Measurements from ENCODE around the gene COBL.

COBL gene

GRCh38 chr7:51126813-51127617 lies 189.6 kb downstream of the COBL start:
- no peak overlapping the region for H3K4me3 ChIP-seq (ENCODE audit: low read length in 2 of 2)
- no peak overlapping the region for H3K27ac ChIP-seq (ENCODE audit: low read length)

GRCh38 chr7:51126324-51126723 lies 190.3 kb downstream of the COBL start:
- no peak overlapping the region for H3K27ac ChIP-seq (ENCODE audit: low read length)
- no peak overlapping the region for H3K4me3 ChIP-seq (ENCODE audit: low read length in 2 of 2)
- H3K9me3 ChIP-seq (ENCODE audit: control insufficient read depth in 2 of 2, low read length in 2 of 2), result no peaks in the 10 kb centered on the region
- no peak overlapping the region for H3K9ac ChIP-seq (ENCODE audit: low read length in 2 of 2)
- H3K27me3 ChIP-seq (ENCODE audit: control insufficient read depth in 1 of 2, insufficient read depth in 2 of 2, low read length in 2 of 2), result no peaks in the 10 kb centered on the region
- peaks cover 0 to 2% of the 10 kb centered on the region in 2 donors for H3K36me3 ChIP-seq (ENCODE audit: control insufficient read depth in 2 of 2, insufficient read depth in 2 of 2, low read length in 2 of 2)
- no peaks in the 10 kb centered on the region for H3K4me1 ChIP-seq (ENCODE audit: control insufficient read depth, insufficient read depth, low read length)

More at GRCh38 chr7:51126813-51127617, 189.6 kb downstream of the COBL start:
- H3K4me1 ChIP-seq (ENCODE audit: control insufficient read depth, insufficient read depth, low read length), result no peaks in the 10 kb centered on the region
- H3K9me3 ChIP-seq (ENCODE audit: control insufficient read depth in 2 of 2, low read length in 2 of 2), result no peaks in the 10 kb centered on the region
- H3K36me3 ChIP-seq (ENCODE audit: control insufficient read depth in 2 of 2, insufficient read depth in 2 of 2, low read length in 2 of 2), result peaks cover 0 to 2% of the 10 kb centered on the region in 2 donors
- no peak overlapping the region for H3K9ac ChIP-seq (ENCODE audit: low read length in 2 of 2)
- no peaks in the 10 kb centered on the region for H3K27me3 ChIP-seq (ENCODE audit: control insufficient read depth in 1 of 2, insufficient read depth in 2 of 2, low read length in 2 of 2)

- no peak overlapping the region for H3K27ac ChIP-seq (ENCODE audit: low read length)
- H3K4me3 ChIP-seq (ENCODE audit: low read length in 2 of 2), result no peak overlapping the region
- no peaks in the 10 kb centered on the region for H3K4me1 ChIP-seq (ENCODE audit: control insufficient read depth, insufficient read depth, low read length)
- H3K36me3 ChIP-seq (ENCODE audit: control insufficient read depth in 2 of 2, insufficient read depth in 2 of 2, low read length in 2 of 2), result no peaks in the 10 kb centered on the region
- no peaks in the 10 kb centered on the region for H3K9me3 ChIP-seq (ENCODE audit: control insufficient read depth in 2 of 2, low read length in 2 of 2)
- no peaks in the 10 kb centered on the region for H3K27me3 ChIP-seq (ENCODE audit: control insufficient read depth in 1 of 2, insufficient read depth in 2 of 2, low read length in 2 of 2)
- no peak overlapping the region for H3K9ac ChIP-seq (ENCODE audit: low read length in 2 of 2)
Observed at GRCh38 chr7:51124321-51124720, 192.3 kb downstream of the COBL start.

GRCh38 chr7:51123322-51124019 lies 193.1 kb downstream of the COBL start:
- H3K36me3 ChIP-seq (ENCODE audit: control insufficient read depth in 2 of 2, insufficient read depth in 2 of 2, low read length in 2 of 2), result no peaks in the 10 kb centered on the region
- no peaks in the 10 kb centered on the region for H3K27me3 ChIP-seq (ENCODE audit: control insufficient read depth in 1 of 2, insufficient read depth in 2 of 2, low read length in 2 of 2)
- no peak overlapping the region for H3K27ac ChIP-seq (ENCODE audit: low read length)

GRCh38 chr7:51121931-51122425 lies 194.6 kb downstream of the COBL start:
- H3K27me3 ChIP-seq (ENCODE audit: control insufficient read depth in 1 of 2, insufficient read depth in 2 of 2, low read length in 2 of 2), result no peaks in the 10 kb centered on the region
- no peak overlapping the region for H3K9ac ChIP-seq (ENCODE audit: low read length in 2 of 2)
- no peak overlapping the region for H3K27ac ChIP-seq (ENCODE audit: low read length)
- no peak overlapping the region for H3K4me3 ChIP-seq (ENCODE audit: low read length in 2 of 2)
- no peaks in the 10 kb centered on the region for H3K36me3 ChIP-seq (ENCODE audit: control insufficient read depth in 2 of 2, insufficient read depth in 2 of 2, low read length in 2 of 2)
- no peaks in the 10 kb centered on the region for H3K4me1 ChIP-seq (ENCODE audit: control insufficient read depth, insufficient read depth, low read length)
- no peaks in the 10 kb centered on the region for H3K9me3 ChIP-seq (ENCODE audit: control insufficient read depth in 2 of 2, low read length in 2 of 2)

More at GRCh38 chr7:51123322-51124019, 193.1 kb downstream of the COBL start:
- Histone ChIP-seq H3K9me3 (ENCODE audit: control insufficient read depth in 2 of 2, low read length in 2 of 2) (no peaks in the 10 kb centered on the region), H3K9ac (ENCODE audit: low read length in 2 of 2) (no peak overlapping the region), H3K4me1 (ENCODE audit: control insufficient read depth, insufficient read depth, low read length) (no peaks in the 10 kb centered on the region), H3K4me3 (ENCODE audit: low read length in 2 of 2) (no peak overlapping the region)

- Histone ChIP-seq H3K9me3 (ENCODE audit: control insufficient read depth in 2 of 2, low read length in 2 of 2) (no peaks in the 10 kb centered on the region), H3K9ac (ENCODE audit: low read length in 2 of 2) (no peak overlapping the region), H3K27me3 (ENCODE audit: control insufficient read depth in 1 of 2, insufficient read depth in 2 of 2, low read length in 2 of 2) (no peaks in the 10 kb centered on the region), H3K36me3 (ENCODE audit: control insufficient read depth in 2 of 2, insufficient read depth in 2 of 2, low read length in 2 of 2) (no peaks in the 10 kb centered on the region), H3K4me1 (ENCODE audit: control insufficient read depth, insufficient read depth, low read length) (no peaks in the 10 kb centered on the region), H3K4me3 (ENCODE audit: low read length in 2 of 2) (no peak overlapping the region), H3K27ac (ENCODE audit: low read length) (no peak overlapping the region)
Observed at GRCh38 chr7:51121036-51121790, 195.4 kb downstream of the COBL start.

- Histone ChIP-seq H3K9ac (ENCODE audit: low read length in 2 of 2) (no peak overlapping the region), H3K27ac (ENCODE audit: low read length) (no peak overlapping the region), H3K27me3 (ENCODE audit: control insufficient read depth in 1 of 2, insufficient read depth in 2 of 2, low read length in 2 of 2) (no peaks in the 10 kb centered on the region), H3K4me3 (ENCODE audit: low read length in 2 of 2) (no peak overlapping the region), H3K9me3 (ENCODE audit: control insufficient read depth in 2 of 2, low read length in 2 of 2) (no peaks in the 10 kb centered on the region), H3K4me1 (ENCODE audit: control insufficient read depth, insufficient read depth, low read length) (no peaks in the 10 kb centered on the region), H3K36me3 (ENCODE audit: control insufficient read depth in 2 of 2, insufficient read depth in 2 of 2, low read length in 2 of 2) (no peaks in the 10 kb centered on the region)
Observed at GRCh38 chr7:51118628-51119027, 198.0 kb downstream of the COBL start.

- no peaks in the 10 kb centered on the region for H3K36me3 ChIP-seq (ENCODE audit: control insufficient read depth in 2 of 2, insufficient read depth in 2 of 2, low read length in 2 of 2)
- no peaks in the 10 kb centered on the region for H3K27me3 ChIP-seq (ENCODE audit: control insufficient read depth in 1 of 2, insufficient read depth in 2 of 2, low read length in 2 of 2)
Observed at GRCh38 chr7:51114501-51114900, 202.1 kb downstream of the COBL start.

GRCh38 chr7:51113962-51114361 lies 202.6 kb downstream of the COBL start:
- no peaks in the 10 kb centered on the region for H3K9me3 ChIP-seq (ENCODE audit: control insufficient read depth in 2 of 2, low read length in 2 of 2)
- H3K36me3 ChIP-seq (ENCODE audit: control insufficient read depth in 2 of 2, insufficient read depth in 2 of 2, low read length in 2 of 2), result no peaks in the 10 kb centered on the region
- no peak overlapping the region for H3K27ac ChIP-seq (ENCODE audit: low read length)
- H3K4me3 ChIP-seq (ENCODE audit: low read length in 2 of 2), result no peak overlapping the region
- no peak overlapping the region for H3K9ac ChIP-seq (ENCODE audit: low read length in 2 of 2)
- H3K4me1 ChIP-seq (ENCODE audit: control insufficient read depth, insufficient read depth, low read length), result no peaks in the 10 kb centered on the region
- no peaks in the 10 kb centered on the region for H3K27me3 ChIP-seq (ENCODE audit: control insufficient read depth in 1 of 2, insufficient read depth in 2 of 2, low read length in 2 of 2)

More at GRCh38 chr7:51114501-51114900, 202.1 kb downstream of the COBL start:
- H3K4me1 ChIP-seq (ENCODE audit: control insufficient read depth, insufficient read depth, low read length), result no peaks in the 10 kb centered on the region
- H3K9ac ChIP-seq (ENCODE audit: low read length in 2 of 2), result no peak overlapping the region
- H3K27ac ChIP-seq (ENCODE audit: low read length), result no peak overlapping the region
- no peak overlapping the region for H3K4me3 ChIP-seq (ENCODE audit: low read length in 2 of 2)
- no peaks in the 10 kb centered on the region for H3K9me3 ChIP-seq (ENCODE audit: control insufficient read depth in 2 of 2, low read length in 2 of 2)

- Histone ChIP-seq H3K27me3 (ENCODE audit: control insufficient read depth in 1 of 2, insufficient read depth in 2 of 2, low read length in 2 of 2) (no peaks in the 10 kb centered on the region), H3K9ac (ENCODE audit: low read length in 2 of 2) (no peak overlapping the region), H3K9me3 (ENCODE audit: control insufficient read depth in 2 of 2, low read length in 2 of 2) (no peaks in the 10 kb centered on the region), H3K4me3 (ENCODE audit: low read length in 2 of 2) (no peak overlapping the region), H3K4me1 (ENCODE audit: control insufficient read depth, insufficient read depth, low read length) (no peaks in the 10 kb centered on the region), H3K36me3 (ENCODE audit: control insufficient read depth in 2 of 2, insufficient read depth in 2 of 2, low read length in 2 of 2) (no peaks in the 10 kb centered on the region), H3K27ac (ENCODE audit: low read length) (no peak overlapping the region)
Observed at GRCh38 chr7:51113560-51113959, 203.0 kb downstream of the COBL start.
